H1 (cell line): Measurements from ENCODE around the gene MARCHF2. TPM values are rescaled to one million over a fixed set of nuclear protein-coding genes. Genes with fewer than 3 reads are reported as not detected.
A peak's percentile ranks its signal among the peaks of the same experiment; 100 is the strongest.

Experiments used
- CTCF ChIA-PET: fragments of 300-600 bp; sonication (Branson Sonifier 250); formaldehyde crosslinking; loops from one replicate; lab custom pipeline; 2021; ENCODE audit not compliant: partially characterized antibody; lab: Charles Lee
- POLR2A ChIA-PET: fragments of 300-600 bp; sonication (Branson Sonifier 250); formaldehyde crosslinking; loops from one replicate; lab custom pipeline; 2021; ENCODE audit warnings: inconsistent platforms; ENCODE audit not compliant: partially characterized antibody; lab: Charles Lee
- DNase-seq, 2 experiments: peaks; one replicate each; pipeline versions ENCODE4 v3.0.0 to v3.0.0-alpha.2; 2010 to 2022; ENCODE audit warnings: low spot score in 2 of 2, low read depth in 1 of 2, mixed read lengths in 1 of 2
- FAIRE-seq: peaks from 2 replicates; lab custom pipeline; 2011; peaks lifted over from hg19 to GRCh38; lab: Jason Lieb, UNC
- H2AFZ ChIP-seq: 2 replicates; pipeline ENCODE4 v1.8.1; 2012; ENCODE audit warnings: low read length, inconsistent platforms
- H2AK5ac ChIP-seq: 2 replicates; pipeline ENCODE4 v1.6.1; 2013; ENCODE audit warnings: low read depth, low read length
- H2BK120ac ChIP-seq: replicated peaks from 2 replicates; pipeline ENCODE3; 2013; ENCODE audit warnings: low read depth, low read length, inconsistent platforms
- H2BK12ac ChIP-seq: 2 replicates; pipeline ENCODE4 v1.6.1; 2013; ENCODE audit warnings: low read depth, low read length
- H2BK15ac ChIP-seq: 2 replicates; pipeline ENCODE4 v1.6.1; 2013; ENCODE audit warnings: low read length
- H2BK20ac ChIP-seq: 2 replicates; pipeline ENCODE4 v1.6.1; 2013; ENCODE audit warnings: low read length
- H2BK5ac ChIP-seq: 2 replicates; pipeline ENCODE4 v1.6.1; 2013; ENCODE audit warnings: low read depth, low read length
- H3K14ac ChIP-seq: 2 replicates; pipeline ENCODE4 v1.6.1; 2013; ENCODE audit warnings: inconsistent platforms; ENCODE audit not compliant: insufficient read length
- H3K18ac ChIP-seq: 2 replicates; pipeline ENCODE4 v1.6.1; 2013; ENCODE audit warnings: low read length; ENCODE audit errors: extremely low read depth
- H3K23ac ChIP-seq: 2 replicates; pipeline ENCODE4 v1.6.1; 2013; ENCODE audit warnings: inconsistent platforms; ENCODE audit not compliant: insufficient read length
- H3K23me2 ChIP-seq: 2 replicates; pipeline ENCODE4 v1.6.1; 2013; ENCODE audit warnings: low read depth, low read length
- H3K27ac ChIP-seq: 2 replicates; pipeline ENCODE4 v1.6.1; 2011; ENCODE audit warnings: low read depth, low read length, inconsistent platforms
- H3K27me3 ChIP-seq, 4 experiments: replicated peaks in 1 of 4; 1 replicate in 1 of 4; 2 replicates in 3 of 4; pipeline versions ENCODE4 v1.6.1 to v1.8.1; 2011 to 2013; ENCODE audit warnings: low read length in 3 of 4, mild to moderate bottlenecking in 3 of 4, inconsistent platforms in 2 of 4, mixed read lengths in 2 of 4, moderate library complexity in 1 of 4; ENCODE audit not compliant: control insufficient read depth in 3 of 4, insufficient read depth in 3 of 4; ENCODE audit errors: extremely low read depth in 1 of 4
- H3K36me3 ChIP-seq, 4 experiments: 2 replicates each; pipeline versions ENCODE4 v1.6.1 to v1.8.1; 2011 to 2013; ENCODE audit warnings: mild to moderate bottlenecking in 4 of 4, low read length in 3 of 4, moderate library complexity in 2 of 4, control low read depth in 1 of 4, inconsistent platforms in 1 of 4; ENCODE audit not compliant: insufficient read depth in 4 of 4, control insufficient read depth in 2 of 4
- H3K4ac ChIP-seq: replicated peaks from 2 replicates; pipeline ENCODE3; 2013; ENCODE audit warnings: low read length, low read depth, mixed read lengths, inconsistent platforms; ENCODE audit not compliant: insufficient read length
- H3K4me1 ChIP-seq, 4 experiments: replicated peaks in 1 of 4; 1 replicate in 1 of 4; 2 replicates in 3 of 4; pipeline versions ENCODE4 v1.6.1 to v1.8.1; 2011 to 2013; ENCODE audit warnings: low read length in 3 of 4, inconsistent platforms in 2 of 4, mixed read lengths in 1 of 4; ENCODE audit not compliant: insufficient read depth in 4 of 4, control insufficient read depth in 3 of 4
- H3K4me2 ChIP-seq, 2 experiments: 2 replicates each; pipeline versions ENCODE4 v1.6.1 to v1.8.1; 2011 to 2013; ENCODE audit warnings: low read depth in 2 of 2, low read length in 2 of 2, control low read depth in 1 of 2, inconsistent platforms in 1 of 2, mild to moderate bottlenecking in 1 of 2; ENCODE audit not compliant: insufficient read depth in 1 of 2
- H3K4me3 ChIP-seq, 4 experiments: fragments of 200-600, 300-600 bp in 1 of 4; sonication (generic), shearing (Covaris generic), sonication (Bioruptor Twin) in 1 of 4; 2 replicates each; pipeline versions ENCODE4 v1.5.1 to v1.8.1; 2011 to 2016; ENCODE audit warnings: low read length in 4 of 4, low read depth in 3 of 4, control low read depth in 2 of 4, inconsistent platforms in 2 of 4, mild to moderate bottlenecking in 2 of 4, mixed read lengths in 1 of 4, moderate library complexity in 1 of 4; ENCODE audit not compliant: insufficient read depth in 2 of 4; ENCODE audit errors: extremely low read depth in 1 of 4
- H3K56ac ChIP-seq: replicated peaks from 2 replicates; pipeline ENCODE3; 2013; ENCODE audit warnings: low read depth, mild to moderate bottlenecking, mixed read lengths, low read length, inconsistent platforms; ENCODE audit not compliant: insufficient read length
- H3K79me1 ChIP-seq: 2 replicates; pipeline ENCODE4 v1.6.1; 2013; ENCODE audit warnings: low read depth, low read length, control low read depth
- H3K79me2 ChIP-seq, 2 experiments: 2 replicates each; pipeline versions ENCODE4 v1.6.1 to v1.8.1; 2012 to 2013; ENCODE audit warnings: low read length in 2 of 2, mild to moderate bottlenecking in 2 of 2, inconsistent platforms in 1 of 2; ENCODE audit not compliant: insufficient read depth in 2 of 2, control insufficient read depth in 1 of 2
- H3K9ac ChIP-seq, 4 experiments: replicated peaks in 1 of 4; 1 replicate in 1 of 4; 2 replicates in 3 of 4; pipeline versions ENCODE4 v1.6.1 to v1.8.1; 2011 to 2013; ENCODE audit warnings: low read depth in 3 of 4, low read length in 3 of 4, control low read depth in 2 of 4, mild to moderate bottlenecking in 2 of 4, moderate library complexity in 2 of 4, inconsistent platforms in 1 of 4; ENCODE audit errors: extremely low read depth in 1 of 4
- H3K9me3 ChIP-seq, 2 experiments: 2 replicates each; pipeline versions ENCODE4 v1.6.1 to v1.8.1; 2012 to 2013; ENCODE audit warnings: mild to moderate bottlenecking in 2 of 2, moderate library complexity in 2 of 2, control low read depth in 1 of 2, inconsistent platforms in 1 of 2, low read depth in 1 of 2, low read length in 1 of 2, mixed read lengths in 1 of 2; ENCODE audit not compliant: insufficient read depth in 2 of 2
- H4K20me1 ChIP-seq, 2 experiments: replicated peaks in 1 of 2; 2 replicates each; pipeline versions ENCODE3 to v1.8.1; 2011 to 2013; ENCODE audit warnings: inconsistent platforms in 2 of 2, low read length in 2 of 2, mild to moderate bottlenecking in 1 of 2; ENCODE audit not compliant: insufficient read depth in 2 of 2, control insufficient read depth in 1 of 2
- H4K5ac ChIP-seq: 2 replicates; pipeline ENCODE4 v1.6.1; 2013; ENCODE audit warnings: low read length, low read depth, mixed read lengths, inconsistent platforms; ENCODE audit not compliant: insufficient read length
- H4K8ac ChIP-seq: 2 replicates; pipeline ENCODE4 v1.8.0; 2013; ENCODE audit warnings: mild to moderate bottlenecking, moderate library complexity, low read length, inconsistent platforms; ENCODE audit not compliant: insufficient read depth; ENCODE audit errors: extremely low read depth
- H4K91ac ChIP-seq: replicated peaks from 2 replicates; pipeline ENCODE3; 2013; ENCODE audit warnings: low read length, mixed read lengths, inconsistent platforms; ENCODE audit not compliant: insufficient read length
- ATF2 ChIP-seq: IDR thresholded peaks from 2 replicates; pipeline ENCODE4 v1.6.1; 2012; ENCODE audit warnings: low read length, inconsistent platforms
- CBX8 ChIP-seq: fragments of 300-800, 300-1000 bp; sonication (generic); IDR thresholded peaks from 2 replicates; pipeline ENCODE4 v1.7.1; 2016; ENCODE audit warnings: low read depth, low read length, borderline replicate concordance
- CHD1 ChIP-seq: IDR thresholded peaks from 2 replicates; pipeline ENCODE4 v1.6.1; 2012; ENCODE audit warnings: low read depth, low read length, improper control_type of control experiment
- JUND ChIP-seq: IDR thresholded peaks from 2 replicates; pipeline ENCODE4 v1.6.1; 2011; ENCODE audit warnings: mild to moderate bottlenecking, improper control_type of control experiment, low read length
- KDM4A ChIP-seq: IDR thresholded peaks from one replicate; pipeline ENCODE4 v1.7.1; 2012; ENCODE audit warnings: low read depth, mild to moderate bottlenecking, moderate library complexity, low read length, inconsistent platforms; ENCODE audit not compliant: severe bottlenecking
- PHF8 ChIP-seq: fragments of 200-600 bp; sonication (generic); conservative IDR thresholded peaks from 2 replicates; pipeline ENCODE4 v1.7.1; 2012; ENCODE audit warnings: low read depth, mild to moderate bottlenecking, inconsistent platforms, low read length, moderate library complexity
- POLR2AphosphoS5 ChIP-seq: IDR thresholded peaks from 2 replicates; pipeline ENCODE4 v1.6.1; 2011; ENCODE audit warnings: low read depth, low read length
- SP4 ChIP-seq: IDR thresholded peaks from 2 replicates; pipeline ENCODE4 v1.6.1; 2012; ENCODE audit warnings: low read length, inconsistent platforms
- SRF ChIP-seq: IDR thresholded peaks from 2 replicates; pipeline ENCODE4 v1.6.1; 2011; ENCODE audit warnings: mild to moderate bottlenecking, low read depth, low read length, moderate library complexity
- YY1 ChIP-seq: IDR thresholded peaks from 2 replicates; pipeline ENCODE4 v1.6.1; 2011; ENCODE audit warnings: low read depth, mild to moderate bottlenecking, low read length
- WGBS, 2 experiments: shearing (Covaris generic) in 1 of 2; methylation state at CpG; one replicate each; pipeline versions ENCODE4 v1.1.6 to v1.1.7; 2013 to 2015; ENCODE audit warnings: low lambda C conversion rate in 2 of 2, mixed read lengths in 2 of 2, inconsistent platforms in 1 of 2, low coverage in 1 of 2, missing lambda C conversion rate in 1 of 2; ENCODE audit not compliant: insufficient replicate concordance in 2 of 2, insufficient coverage in 1 of 2, insufficient read length in 1 of 2; ENCODE audit errors: extremely low coverage in 1 of 2, missing lambda C conversion rate in 1 of 2; 5-methylcytosine and 5-hydroxymethylcytosine counted together
- polyA plus RNA-seq, 7 experiments: library from polyadenylated mRNA; depleted of rRNA in 3 of 7; stranded (reverse) in 5 of 7; unstranded in 2 of 7; fragments of >200 nt in 5 of 7; fragments of 200-250 nt in 2 of 7; gene quantifications; 1 replicate in 5 of 7; 2 replicates in 1 of 7; 4 replicates in 1 of 7; pipeline versions ENCODE4 v1.2.1 to v1.2.3, GENCODE V29; 2011 to 2013; ENCODE audit warnings: missing spikeins in 2 of 7, mixed read lengths in 2 of 7
- total RNA-seq: library from RNA; stranded (reverse); fragmentation: NEBNext Ultra II Directional; extraction: Animal tissue kit (Norgen Biotek cat#: 25700); gene quantifications from 2 replicates; pipeline ENCODE4 v1.2.1, GENCODE V29; 2021

MARCHF2 gene
- total and polyA plus RNA-seq, 2 of the 8 experiments (the other 6 are each of a cell fraction or from before 2014, with no cell fraction given), result 18.5 to 46.2 TPM

GRCh38 chr19:8438236-8438635 is 25.1 kb downstream of the MARCHF2 start:
- Histone ChIP-seq H3K27ac (no peak overlapping the region), H3K27me3 (no peaks in the 10 kb centered on the region), H2BK5ac (no peak overlapping the region), H2BK12ac (no peak overlapping the region), H3K36me3 (no peaks in the 10 kb centered on the region), H3K79me2 (no peaks in the 10 kb centered on the region), H2BK15ac (no peak overlapping the region), H2AFZ (no peak overlapping the region), H3K79me1 (no peaks in the 10 kb centered on the region), H3K56ac (no peak overlapping the region), H3K23me2 (no peaks in the 10 kb centered on the region), H4K91ac (no peak overlapping the region), H2BK20ac (no peak overlapping the region), H4K8ac (no peak overlapping the region; the same call in 1 of the 2 replicates), H3K4me3 (no peak overlapping the region), H2BK120ac (no peak overlapping the region), H3K23ac (no peak overlapping the region), H4K20me1 (no peaks in the 10 kb centered on the region), H3K9ac (no peak overlapping the region), H3K4ac (no peak overlapping the region), H3K18ac (no peak overlapping the region), H3K4me1 (peaks cover 0 to 3% (median 3%) of the 10 kb centered on the region in 4 experiments; a peak in 5 of 7 replicates), H2AK5ac (peak overlapping the region; percentile 53; the same call in 1 of the 2 replicates), H3K14ac (no peak overlapping the region), H4K5ac (no peak overlapping the region), H3K4me2 (no peak overlapping the region), H3K9me3 (no peaks in the 10 kb centered on the region)
- DNase-seq (no peak), FAIRE-seq (no peak)
- no peak for TF ChIP-seq SP4
- no peak for TF ChIP-seq SRF
- TF ChIP-seq POLR2AphosphoS5, result no peak
- TF ChIP-seq ATF2, result no peak
- TF ChIP-seq PHF8, result no peak
- no peak for TF ChIP-seq YY1
- TF ChIP-seq KDM4A, result no peak
- TF ChIP-seq CHD1, result no peak
- TF ChIP-seq JUND, result no peak
- no peak for TF ChIP-seq CBX8
- ChIA-PET POLR2A (interaction anchor here (0.8 to 2.4 kb wide), 4 partner anchors 10 to 56 kb away, joined by 3 to 9 read pairs (median 4); no protein-coding TSS in a partner anchor), CTCF (interaction anchor here (0.6 to 2.3 kb wide), 9 partner anchors 10 to 142 kb away, joined by 3 to 9 read pairs (median 3); no protein-coding TSS in a partner anchor)
- 95% methylated on average over 12 of the region's 12 CpGs; no CpG with 5 or more reads in 1 of the 2 experiments for WGBS, 2 experiments
